NT2/D1 (cell line): ENCODE data around the gene ZNF628.
A peak's percentile ranks its signal among the peaks of the same experiment; 100 is the strongest.

Source experiments
- DNase-seq: peaks from one replicate; pipeline ENCODE4 v3.0.0-alpha.2; 2011; ENCODE audit warnings: low read depth, low spot score
- H3K27me3 ChIP-seq: 2 replicates; pipeline ENCODE4 v1.6.0; 2011; ENCODE audit warnings: mild to moderate bottlenecking; ENCODE audit not compliant: insufficient read length, insufficient read depth
- H3K36me3 ChIP-seq: 2 replicates; pipeline ENCODE4 v1.6.1; 2011; ENCODE audit warnings: mild to moderate bottlenecking, low read length, mixed read lengths; ENCODE audit not compliant: insufficient read depth, insufficient read length
- H3K4me1 ChIP-seq: 2 replicates; pipeline ENCODE4 v1.5.1; 2011; ENCODE audit not compliant: insufficient read depth, insufficient read length
- H3K4me3 ChIP-seq: 2 replicates; pipeline ENCODE4 v1.5.1; 2011; ENCODE audit warnings: low read depth; ENCODE audit not compliant: insufficient read length
- H3K9ac ChIP-seq: 2 replicates; pipeline ENCODE4 v1.6.0; 2011; ENCODE audit warnings: low read depth; ENCODE audit not compliant: insufficient read length
- H3K9me3 ChIP-seq: 2 replicates; pipeline ENCODE4 v1.5.1; 2011; ENCODE audit warnings: mild to moderate bottlenecking, low read length; ENCODE audit not compliant: insufficient read depth
- SUZ12 ChIP-seq: IDR thresholded peaks from 2 replicates; pipeline ENCODE4 v1.6.1; 2011; ENCODE audit not compliant: insufficient read length, insufficient read depth; ENCODE audit errors: extremely low read depth
- YY1 ChIP-seq: IDR thresholded peaks from 2 replicates; pipeline ENCODE4 v1.6.1; 2011; ENCODE audit not compliant: insufficient read length, insufficient read depth
- ZNF274 ChIP-seq: IDR thresholded peaks from 2 replicates; pipeline ENCODE4 v1.6.1; 2011; ENCODE audit warnings: mild to moderate bottlenecking, low read depth, low read length

The ZNF628 gene

DNA sequence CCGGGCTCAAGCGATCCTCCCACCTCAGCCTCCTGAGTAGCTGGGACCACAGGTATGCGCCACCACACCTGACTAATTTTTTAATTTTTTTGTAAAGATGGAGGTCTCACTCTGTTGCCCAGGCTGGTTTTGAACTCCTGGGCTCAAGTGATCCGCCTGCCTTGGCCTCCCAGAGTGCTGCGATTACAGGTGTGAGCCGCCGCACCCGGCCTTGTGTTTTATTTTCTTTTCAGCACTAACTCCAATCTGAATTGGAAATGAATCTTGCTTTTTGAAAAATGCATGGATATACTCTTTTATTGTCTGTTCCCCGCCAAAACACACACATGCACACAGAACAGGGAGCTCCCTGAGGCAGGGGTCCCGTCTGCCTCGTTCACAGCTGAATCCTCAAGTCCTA is 13.7 kb upstream of the ZNF628 start:
- peaks cover 71% of the 10 kb centered on the region for H3K27me3 ChIP-seq
- TF ChIP-seq YY1 (no peak), ZNF274 (no peak), SUZ12 (no peak)
- no peak overlapping the region for H3K9ac ChIP-seq
- no peaks in the 10 kb centered on the region for H3K9me3 ChIP-seq
- DNase-seq = no peak
- H3K4me1 ChIP-seq = peaks cover 21% of the 10 kb centered on the region
- no peak overlapping the region for H3K4me3 ChIP-seq
- no peaks in the 10 kb centered on the region for H3K36me3 ChIP-seq

DNA sequence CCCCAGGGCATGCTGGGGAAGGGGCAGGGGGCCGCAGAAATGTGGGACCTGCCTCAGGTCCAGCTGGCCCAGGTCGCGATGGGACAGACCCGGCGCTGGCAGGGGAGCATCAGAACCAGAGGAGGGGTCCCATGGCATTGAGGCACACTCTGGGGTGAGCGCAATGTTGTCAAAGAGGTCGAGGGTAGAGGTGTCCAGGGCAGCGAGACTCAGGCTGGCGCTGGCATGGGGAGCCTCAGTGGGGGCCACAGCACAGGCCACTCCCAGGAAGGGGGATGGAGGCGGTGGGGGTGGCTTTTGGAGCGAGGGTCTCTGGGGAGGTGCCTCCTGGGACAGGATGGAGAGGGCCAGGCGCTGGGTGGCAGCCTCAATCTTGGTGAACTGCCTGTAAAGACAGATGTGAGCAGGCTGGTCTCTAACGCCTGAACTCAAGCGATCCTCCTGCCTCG is 12.8 kb upstream of the ZNF628 start:
- no peak for DNase-seq
- Histone ChIP-seq H3K27me3 (peaks cover 77% of the 10 kb centered on the region), H3K4me3 (peak overlapping the region; percentile 24), H3K9ac (peak overlapping the region; percentile 64), H3K36me3 (no peaks in the 10 kb centered on the region), H3K9me3 (no peaks in the 10 kb centered on the region), H3K4me1 (peaks cover 21% of the 10 kb centered on the region)
- TF ChIP-seq YY1 (no peak), SUZ12 (peak; percentile 67), ZNF274 (no peak)

DNA sequence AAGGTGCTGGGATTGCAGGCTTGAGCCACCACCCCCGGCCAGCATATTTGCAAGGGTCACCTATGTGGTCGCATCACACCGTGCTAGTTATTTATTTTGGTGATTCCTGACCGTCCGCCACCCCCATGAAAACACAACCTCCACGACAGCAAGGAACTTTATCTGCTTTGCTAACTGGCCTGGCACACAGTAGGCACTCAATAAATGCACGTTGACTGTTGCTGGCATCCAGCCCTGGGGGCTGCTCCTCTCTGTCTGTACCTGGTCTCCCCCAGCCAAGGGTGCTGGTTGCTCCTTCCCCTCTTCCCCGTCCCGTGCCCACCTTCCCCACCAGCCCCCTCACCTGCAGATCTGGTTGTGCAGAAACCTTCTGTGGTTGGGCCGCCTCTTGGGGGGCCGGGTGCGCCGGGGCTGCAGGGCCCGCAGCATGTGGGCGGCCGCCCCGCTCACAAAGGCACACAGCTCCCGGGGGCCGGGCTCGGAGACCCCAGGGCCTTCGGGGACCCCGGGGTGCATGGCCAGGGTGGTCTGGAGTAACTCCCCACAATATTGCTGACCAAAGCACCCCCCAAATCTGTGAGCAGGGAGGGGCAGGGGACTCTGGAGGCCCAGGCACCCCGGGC is 12.3 kb upstream of the ZNF628 start:
- no peak for DNase-seq
- H3K4me1 ChIP-seq = peaks cover 21% of the 10 kb centered on the region
- H3K27me3 ChIP-seq = peaks cover 79% of the 10 kb centered on the region
- no peaks in the 10 kb centered on the region for H3K36me3 ChIP-seq
- no peaks in the 10 kb centered on the region for H3K9me3 ChIP-seq
- H3K9ac ChIP-seq = peak overlapping the region; percentile 64
- peak overlapping the region; percentile 24 for H3K4me3 ChIP-seq
- TF ChIP-seq ZNF274 = no peak
- no peak for TF ChIP-seq SUZ12
- no peak for TF ChIP-seq YY1

DNA sequence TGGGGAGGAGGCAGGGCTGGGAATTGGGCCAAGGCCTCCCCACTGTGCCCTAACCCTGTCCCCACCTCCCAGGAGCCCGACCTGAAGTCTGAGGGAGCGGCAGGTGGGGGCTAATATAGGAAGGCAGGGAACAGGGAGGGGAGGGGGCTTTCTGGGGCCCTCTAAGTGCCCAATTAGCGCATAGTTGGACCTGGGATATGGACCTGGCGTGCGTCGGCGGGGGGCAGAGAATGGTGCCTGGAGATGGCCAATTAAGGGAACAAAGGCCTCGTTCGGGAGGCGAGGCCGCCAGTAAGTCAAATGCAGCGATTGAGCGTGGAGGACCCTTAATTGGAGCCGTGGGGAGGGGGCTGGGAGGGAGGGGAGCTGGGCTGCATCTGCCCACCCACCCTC is 11.8 kb upstream of the ZNF628 start, which contains the start of gene C19orf85:
TSS of gene C19orf85 (minus strand) at position 90 of the 393 bp plus-strand sequence. CDS start 197 bp downstream, outside the sequence.
- H3K9ac ChIP-seq = peak within 1 kb of the TSS; percentile 64
- peak; percentile 77 for DNase-seq
- peaks cover 21% of the 10 kb centered on the region for H3K4me1 ChIP-seq

DNA sequence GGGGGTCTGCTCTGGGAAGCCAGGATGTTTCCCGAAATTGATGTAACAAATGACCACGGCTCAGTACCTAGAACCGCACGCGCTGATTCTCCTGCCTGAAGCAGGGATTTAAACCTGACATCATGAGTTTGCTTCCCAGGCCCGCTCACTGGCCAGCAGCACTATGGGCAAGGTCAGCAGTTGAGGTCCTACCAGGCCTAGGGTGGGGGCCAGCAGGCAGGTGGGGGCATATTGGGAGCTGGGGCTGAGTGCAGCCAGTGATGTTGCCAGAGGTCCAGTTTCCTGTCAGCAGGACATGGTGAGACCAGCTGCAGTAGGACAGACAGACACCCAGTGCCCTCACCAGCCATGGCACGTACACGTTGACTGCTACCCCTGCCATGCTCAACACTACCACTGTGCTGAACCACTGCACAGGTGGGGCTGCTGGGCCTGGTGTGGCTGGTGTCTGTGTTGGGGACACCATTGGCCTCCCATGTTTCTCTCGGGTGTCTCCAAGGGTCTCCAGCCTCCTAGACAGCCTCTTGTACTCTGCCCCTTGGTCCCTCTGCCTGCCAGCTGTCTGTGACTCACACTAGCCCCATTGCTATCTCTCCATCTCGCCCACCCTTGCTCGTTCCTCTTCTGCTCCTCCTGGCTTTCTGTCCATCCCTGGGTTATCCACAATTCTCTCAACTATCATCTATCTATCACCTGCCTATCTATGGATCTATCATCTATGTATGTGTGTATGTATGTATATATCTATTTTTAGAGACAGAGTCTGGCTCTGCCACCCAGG is 10.8 kb upstream of the ZNF628 start:
- Histone ChIP-seq H3K4me1 (peaks cover 21% of the 10 kb centered on the region), H3K9me3 (no peaks in the 10 kb centered on the region), H3K9ac (no peak overlapping the region), H3K4me3 (no peak overlapping the region), H3K36me3 (no peaks in the 10 kb centered on the region), H3K27me3 (peaks cover 76% of the 10 kb centered on the region)
- no peak for DNase-seq
- peak; percentile 60 for TF ChIP-seq SUZ12
- TF ChIP-seq ZNF274 = no peak
- no peak for TF ChIP-seq YY1

More for the DNA sequence above, 11.8 kb upstream of the ZNF628 start, which contains the start of gene C19orf85:
- peaks cover 79% of the 10 kb centered on the region for H3K27me3 ChIP-seq
- H3K36me3 ChIP-seq = no peaks in the 10 kb centered on the region
- no peaks in the 10 kb centered on the region for H3K9me3 ChIP-seq
- TF ChIP-seq SUZ12 = no peak
- TF ChIP-seq ZNF274 = no peak
- TF ChIP-seq YY1 = no peak
- H3K4me3 ChIP-seq = peak within 1 kb of the TSS; percentile 24

DNA sequence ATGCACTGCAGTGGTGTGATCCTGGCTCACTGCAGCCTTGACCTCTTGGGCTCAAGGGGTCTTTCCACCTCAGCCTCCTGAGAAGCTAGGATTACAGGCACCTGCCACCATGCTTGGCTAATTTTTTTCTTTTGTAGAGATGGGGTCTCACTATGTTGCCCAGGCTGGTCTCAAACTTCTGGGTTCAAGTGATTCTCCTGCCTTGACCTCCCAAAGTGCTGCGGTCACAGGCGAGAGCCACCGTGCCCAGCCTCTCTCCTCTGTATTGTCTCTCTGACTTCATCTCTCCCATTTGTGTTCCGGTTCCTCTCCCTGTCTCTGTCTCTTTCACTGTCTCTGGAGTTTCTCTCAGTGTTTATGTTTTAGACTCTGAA is 10.2 kb upstream of the ZNF628 start:
- no peak for TF ChIP-seq SUZ12
- TF ChIP-seq ZNF274 = no peak
- no peak for TF ChIP-seq YY1
- H3K4me1 ChIP-seq = peaks cover 21% of the 10 kb centered on the region
- H3K4me3 ChIP-seq = no peak overlapping the region
- no peak for DNase-seq
- H3K9me3 ChIP-seq = no peaks in the 10 kb centered on the region
- peaks cover 77% of the 10 kb centered on the region for H3K27me3 ChIP-seq
- H3K9ac ChIP-seq = no peak overlapping the region
- H3K36me3 ChIP-seq = no peaks in the 10 kb centered on the region

DNA sequence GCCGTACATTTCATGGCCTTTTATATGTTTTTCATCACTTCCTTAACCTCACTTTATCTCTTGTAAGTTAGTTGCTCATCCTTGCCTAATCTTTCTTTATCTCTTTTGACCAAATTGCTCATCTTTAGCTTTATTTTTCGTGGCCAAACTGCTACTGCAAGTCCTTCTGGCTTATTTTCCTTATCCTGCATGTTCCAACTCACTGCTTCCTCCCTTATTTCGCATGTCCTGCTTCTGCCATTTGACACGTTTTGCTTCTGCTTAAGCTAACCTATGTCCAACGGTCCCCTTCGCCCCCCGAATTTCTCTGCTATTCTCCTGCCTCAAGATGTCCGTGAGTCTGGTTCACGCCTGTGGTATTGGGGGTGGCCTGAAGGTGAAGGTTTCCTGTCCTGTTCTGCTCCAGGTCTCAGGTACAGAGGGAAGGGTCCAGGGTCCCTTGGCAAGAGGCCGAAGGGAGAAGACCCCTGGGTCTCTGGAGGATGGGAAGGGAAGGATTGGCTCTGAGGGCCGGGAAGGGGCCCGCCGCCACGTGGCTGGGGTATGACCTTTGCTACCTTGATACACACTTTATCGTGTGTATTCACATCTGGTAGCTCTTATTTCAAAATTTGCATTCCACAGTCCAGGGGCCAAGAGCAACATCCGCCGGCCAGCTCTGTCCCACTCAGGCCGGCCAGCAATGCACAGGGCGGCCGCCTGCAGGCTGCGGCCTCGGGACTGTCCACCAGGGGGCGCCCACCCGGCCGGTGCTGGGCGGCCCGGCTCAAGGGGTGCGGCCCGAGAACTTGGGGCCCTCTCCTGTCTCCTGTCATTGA is 9.0 kb upstream of the ZNF628 start:
- Histone ChIP-seq H3K4me1 (peaks cover 20% of the 10 kb centered on the region), H3K27me3 (peaks cover 66% of the 10 kb centered on the region), H3K4me3 (no peak overlapping the region), H3K9ac (no peak overlapping the region), H3K36me3 (no peaks in the 10 kb centered on the region), H3K9me3 (no peaks in the 10 kb centered on the region)
- TF ChIP-seq ZNF274 (no peak), YY1 (no peak), SUZ12 (peak; percentile 53)
- DNase-seq = no peak
